K562 (cell line): Measurements from ENCODE around the gene CD55. TPM values are rescaled to one million over a fixed set of nuclear protein-coding genes. Genes with fewer than 3 reads are reported as not detected.

ENCODE experiments used
- ARID4B ChIP-seq: sonication (generic); formaldehyde crosslinking; IDR thresholded peaks from 2 replicates; pipeline ENCODE4 v1.8.0; 2022; ENCODE audit warnings: mild to moderate bottlenecking, missing genetic modification reagents
- BRD9 ChIP-seq: fragments of 450-650 bp; IDR thresholded peaks from 2 replicates; pipeline ENCODE4 v1.6.1; 2018; ENCODE audit warnings: low read depth; ENCODE audit not compliant: partially characterized antibody
- FOXP1 ChIP-seq: sonication (generic); formaldehyde crosslinking; IDR thresholded peaks from 2 replicates; pipeline ENCODE4 v1.8.0; 2022; ENCODE audit warnings: mild to moderate bottlenecking, missing genetic modification reagents
- MTA2 ChIP-seq: fragments of 450-650 bp; IDR thresholded peaks from 2 replicates; pipeline ENCODE4 v1.6.1; 2016; ENCODE audit warnings: low read depth
- NR2C2 ChIP-seq, 2 experiments: fragments of 200-800 bp in 1 of 2; sonication (Bioruptor generic) in 1 of 2; sonication (generic) in 1 of 2; formaldehyde crosslinking in 1 of 2; IDR thresholded peaks; 2 replicates each; pipeline versions ENCODE4 v1.6.1 to v1.8.0; 2016 to 2022; ENCODE audit warnings: mild to moderate bottlenecking in 1 of 2, missing compliant biosample characterization in 1 of 2, missing genetic modification characterization in 1 of 2, missing genetic modification reagents in 1 of 2
- PPARD ChIP-seq: fragments of 250-450 bp; sonication (Bioruptor Pico); IDR thresholded peaks from 2 replicates; pipeline ENCODE4 v1.8.0; 2022; ENCODE audit warnings: inconsistent platforms, mild to moderate bottlenecking, moderate library complexity
- RBM15 ChIP-seq: fragments of 200-400 bp; formaldehyde crosslinking; IDR thresholded peaks from 2 replicates; pipeline ENCODE4 v1.6.1; 2018; ENCODE audit warnings: mild to moderate bottlenecking, low read length, moderate library complexity; ENCODE audit not compliant: insufficient read depth
- RERE ChIP-seq: sonication (generic); formaldehyde crosslinking; IDR thresholded peaks from 2 replicates; pipeline ENCODE4 v1.8.0; 2023; ENCODE audit warnings: missing genetic modification reagents, mild to moderate bottlenecking, borderline replicate concordance
- SMARCA5 ChIP-seq: fragments of 450-650 bp; IDR thresholded peaks from 2 replicates; pipeline ENCODE4 v1.6.1; 2016
- SRSF9 ChIP-seq: fragments of 200-400 bp; formaldehyde crosslinking; IDR thresholded peaks from 2 replicates; pipeline ENCODE4 v1.6.1; 2017; ENCODE audit warnings: low read depth, low read length, borderline replicate concordance
- TARDBP ChIP-seq: fragments of 450-650 bp; IDR thresholded peaks from 2 replicates; pipeline ENCODE4 v1.6.1; 2016
- TRIM24 ChIP-seq, 2 experiments: fragments of 450-650 bp; IDR thresholded peaks; 2 replicates each; pipeline ENCODE4 v1.6.1; 2016
- polyA plus RNA-seq, 8 experiments: library from polyadenylated mRNA; depleted of rRNA in 4 of 8; stranded (reverse) in 5 of 8; unstranded in 3 of 8; fragments of >200 nt; fragmentation: Nextera tagmentation in 2 of 8; fragmentation: Illumina TruSeq in 1 of 8; extraction: Ambion mirVana in 2 of 8; extraction: Trizol in 1 of 8; gene quantifications; 2 replicates each; pipeline versions ENCODE4 v1.2.1 to v1.2.3, GENCODE V29; 2011 to 2014; ENCODE audit warnings: inconsistent platforms in 1 of 8, missing spikeins in 1 of 8
- total RNA-seq, 7 experiments: library from RNA; depleted of rRNA in 6 of 7; stranded (reverse); fragments of >200 nt in 6 of 7; fragmentation: Illumina TruSeq in 2 of 7; extraction: Trizol in 2 of 7; gene quantifications; 2 replicates each; pipeline versions ENCODE4 v1.2.1 to v1.2.3, GENCODE V29; 2011 to 2021; ENCODE audit warnings: low replicate concordance in 1 of 7
- TF ChIP-seq, protein P1 (sequence below): fragments of 250-450 bp; sonication (Bioruptor Pico); IDR thresholded peaks from 2 replicates; pipeline ENCODE4 v1.5.0; 2021
- TF ChIP-seq, protein P2 (sequence below): fragments of 250-450 bp; sonication (Bioruptor Pico); IDR thresholded peaks from 2 replicates; pipeline ENCODE4 v1.5.0; 2020; ENCODE audit warnings: mild to moderate bottlenecking

CD55 gene
- total and polyA plus RNA-seq, 9 of the 15 experiments (the other 6 are each of a cell fraction or from before 2014, with no cell fraction given): 17.7 to 150 (median 97.0) TPM

DNA sequence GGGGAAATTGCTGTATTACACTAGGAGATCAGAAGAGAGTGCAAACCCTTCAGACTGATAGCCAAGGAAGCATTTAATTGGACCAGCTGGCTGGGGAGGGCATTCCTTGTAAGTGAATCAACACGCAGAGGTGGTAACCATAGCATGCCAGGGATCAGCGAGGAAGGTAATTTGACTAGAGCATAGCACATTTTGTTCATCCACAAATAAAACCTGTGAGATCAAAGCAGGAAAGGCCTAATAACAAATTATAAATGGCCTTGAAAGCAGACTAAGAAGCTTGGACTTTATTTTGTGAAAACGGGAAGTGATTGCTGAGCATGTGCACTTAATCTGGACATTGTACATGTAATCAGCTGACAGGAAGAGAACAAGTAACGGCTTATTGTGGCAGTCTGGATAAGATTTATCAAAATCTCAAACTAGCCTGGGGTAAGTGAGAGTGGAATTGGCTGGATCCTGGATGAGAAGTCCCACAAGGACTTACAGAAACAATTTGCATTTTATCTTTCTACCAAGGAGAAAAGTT is 11.7 kb upstream of the CD55 start (continued):
- TF ChIP-seq, protein P1, sequence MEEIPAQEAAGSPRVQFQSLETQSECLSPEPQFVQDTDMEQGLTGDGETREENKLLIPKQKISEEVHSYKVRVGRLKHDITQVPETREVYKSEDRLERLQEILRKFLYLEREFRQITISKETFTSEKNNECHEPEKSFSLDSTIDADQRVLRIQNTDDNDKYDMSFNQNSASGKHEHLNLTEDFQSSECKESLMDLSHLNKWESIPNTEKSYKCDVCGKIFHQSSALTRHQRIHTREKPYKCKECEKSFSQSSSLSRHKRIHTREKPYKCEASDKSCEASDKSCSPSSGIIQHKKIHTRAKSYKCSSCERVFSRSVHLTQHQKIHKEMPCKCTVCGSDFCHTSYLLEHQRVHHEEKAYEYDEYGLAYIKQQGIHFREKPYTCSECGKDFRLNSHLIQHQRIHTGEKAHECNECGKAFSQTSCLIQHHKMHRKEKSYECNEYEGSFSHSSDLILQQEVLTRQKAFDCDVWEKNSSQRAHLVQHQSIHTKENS (CRISPR knock-in tag): no peak
- TF ChIP-seq TRIM24 (IDR thresholded peaks at IDR 0.05): peak; percentile 43 to 72; a peak in 3 of 4 replicates
- no peak for TF ChIP-seq PPARD (CRISPR knock-in tag)
- no peak for TF ChIP-seq RBM15
- no peak for TF ChIP-seq ARID4B
- peak; percentile 78 for TF ChIP-seq BRD9
- no peak for TF ChIP-seq NR2C2 (CRISPR knock-in tag; IDR thresholded peaks at IDR 0.05)
- 0 out of 2 replicates have a peak, but pooled peaks have one; percentile 20 for TF ChIP-seq NR2C2 (tag; IDR thresholded peaks at IDR 0.05)
- TF ChIP-seq RERE: no peak
- no peak for TF ChIP-seq TARDBP
- no peak for TF ChIP-seq SMARCA5
- no peak for TF ChIP-seq MTA2
- TF ChIP-seq FOXP1 (CRISPR knock-in tag): no peak
- TF ChIP-seq SRSF9: no peak
- TF ChIP-seq, protein P2, sequence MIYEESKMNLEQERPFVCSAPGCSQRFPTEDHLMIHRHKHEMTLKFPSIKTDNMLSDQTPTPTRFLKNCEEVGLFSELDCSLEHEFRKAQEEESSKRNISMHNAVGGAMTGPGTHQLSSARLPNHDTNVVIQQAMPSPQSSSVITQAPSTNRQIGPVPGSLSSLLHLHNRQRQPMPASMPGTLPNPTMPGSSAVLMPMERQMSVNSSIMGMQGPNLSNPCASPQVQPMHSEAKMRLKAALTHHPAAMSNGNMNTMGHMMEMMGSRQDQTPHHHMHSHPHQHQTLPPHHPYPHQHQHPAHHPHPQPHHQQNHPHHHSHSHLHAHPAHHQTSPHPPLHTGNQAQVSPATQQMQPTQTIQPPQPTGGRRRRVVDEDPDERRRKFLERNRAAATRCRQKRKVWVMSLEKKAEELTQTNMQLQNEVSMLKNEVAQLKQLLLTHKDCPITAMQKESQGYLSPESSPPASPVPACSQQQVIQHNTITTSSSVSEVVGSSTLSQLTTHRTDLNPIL (CRISPR knock-in tag): no peak
